NCI-H2227 (cell line): ENCODE measurements around the gene RNGTT.
"Not testable (repeated sequence)": the region's sequence is repeated elsewhere in the genome, so short reads cannot be mapped to it uniquely, and the experiment has no call there.

Source experiments
- DNase-seq: peaks from one replicate; lab custom pipeline; 2025; ENCODE audit not compliant: unreplicated experiment; lab: John Stamatoyannopoulos, UW

Gene RNGTT

DNA sequence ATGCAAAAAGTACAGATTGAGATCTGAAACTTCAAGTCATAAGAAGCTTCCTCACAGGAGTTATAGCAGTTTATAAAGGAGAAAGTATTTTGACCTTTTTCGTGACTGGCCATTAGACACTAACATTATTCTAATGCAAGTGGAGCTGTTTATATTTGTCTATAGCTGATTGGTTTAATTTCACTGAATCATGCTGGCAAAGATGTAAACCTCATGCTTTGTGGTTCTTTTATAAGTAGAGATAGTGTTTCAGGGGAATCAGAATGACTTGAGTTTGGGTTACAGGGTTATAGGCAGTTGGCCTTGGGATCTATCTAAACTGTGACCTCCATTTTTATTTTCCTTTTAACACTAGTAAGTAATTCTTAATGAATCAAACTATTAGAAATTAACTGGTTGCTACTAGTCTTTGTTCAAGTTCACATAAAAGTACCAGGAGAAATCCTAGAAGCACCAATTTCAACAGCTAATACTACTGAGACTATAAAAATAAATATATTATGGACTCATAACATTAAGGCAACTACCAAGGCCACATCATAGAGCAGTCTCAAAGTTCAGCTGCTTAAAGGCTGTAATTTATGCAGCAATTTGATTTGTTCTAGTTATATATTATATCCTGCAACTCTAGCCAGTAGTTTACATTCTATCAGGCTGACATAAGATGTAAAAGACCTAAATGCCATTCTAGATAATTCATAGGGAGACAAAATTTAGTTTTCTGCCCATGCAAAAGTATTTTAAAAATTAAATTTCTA lies 94.0 kb downstream of the RNGTT start:
- DNase-seq, result no peak

DNA sequence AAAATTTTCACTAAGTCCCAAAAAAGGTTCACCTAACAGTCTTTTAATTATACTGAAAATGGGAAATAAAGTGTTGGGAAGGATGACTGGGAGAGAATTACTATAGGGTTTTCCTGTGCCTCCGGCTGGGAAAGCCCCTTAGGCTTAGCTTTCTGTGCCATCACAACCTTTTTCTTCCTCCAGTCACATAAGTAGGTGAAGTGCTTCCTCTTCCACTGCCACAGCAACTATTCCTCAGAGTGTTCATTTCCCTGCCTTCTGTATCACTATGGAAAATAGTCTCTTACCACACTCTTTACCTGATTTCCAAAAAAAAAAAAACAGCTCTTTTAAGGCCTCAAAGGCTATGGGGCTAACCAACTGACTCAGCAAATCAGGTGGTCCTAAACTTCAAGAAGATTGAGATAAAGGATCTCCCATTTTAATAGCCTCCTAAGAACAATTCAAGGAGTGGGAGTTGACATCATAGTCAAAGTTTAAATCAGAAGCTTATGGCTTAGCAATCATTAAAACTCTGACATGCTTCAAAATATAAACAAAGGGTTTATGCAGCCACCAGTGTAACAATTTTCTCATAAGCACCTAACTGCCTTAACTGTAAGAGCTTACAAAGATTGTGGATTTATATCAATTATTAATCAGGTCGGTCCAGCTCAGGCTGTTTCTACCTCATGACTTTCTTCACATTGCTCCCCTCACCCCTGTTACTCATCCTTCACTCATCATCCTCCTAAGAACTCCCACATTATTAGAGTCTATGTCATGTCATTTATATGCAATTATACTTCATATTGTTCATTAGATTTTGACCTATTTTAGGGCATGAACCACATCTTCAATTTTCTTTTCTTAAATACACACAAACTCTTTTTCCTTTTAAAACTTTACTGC lies 95.3 kb downstream of the RNGTT start:
- no peak for DNase-seq

DNA sequence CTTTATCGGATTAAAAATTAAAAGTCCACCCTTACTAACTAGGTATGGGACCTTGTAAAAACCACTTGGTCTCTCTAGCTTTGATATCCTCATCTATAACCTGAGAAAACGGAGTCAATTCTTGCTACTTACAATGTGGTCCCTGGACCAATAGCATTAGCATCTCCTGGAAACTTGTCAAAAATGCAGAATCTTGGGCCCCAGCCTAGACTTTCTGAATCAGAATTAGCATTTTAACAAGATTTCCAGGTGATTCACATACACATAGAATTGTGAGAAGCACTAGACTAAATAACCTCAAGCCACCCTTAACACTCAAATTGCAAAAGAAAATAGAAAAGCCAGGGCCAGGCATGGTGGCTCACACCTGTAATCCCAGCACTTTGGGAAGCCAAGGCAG lies 96.6 kb downstream of the RNGTT start:
- no peak for DNase-seq

DNA sequence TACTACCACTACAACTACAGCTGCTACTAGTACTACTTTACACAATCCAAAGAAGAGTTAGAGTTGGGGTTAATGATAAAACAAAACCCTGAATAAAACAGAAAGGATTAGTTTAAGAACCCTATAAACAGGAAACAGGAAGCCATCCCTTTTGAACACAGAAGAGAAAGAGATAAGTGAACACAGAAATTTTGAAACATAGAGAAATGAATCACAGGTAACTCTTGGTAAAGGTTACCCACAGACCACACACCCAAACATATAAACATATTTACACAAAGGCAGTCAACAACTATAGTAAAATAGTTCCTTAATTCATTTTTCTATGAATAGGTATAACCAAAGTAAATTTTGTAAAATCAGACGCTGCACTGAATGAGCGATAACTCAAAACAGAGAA lies 98.1 kb downstream of the RNGTT start:
- no peak for DNase-seq

DNA sequence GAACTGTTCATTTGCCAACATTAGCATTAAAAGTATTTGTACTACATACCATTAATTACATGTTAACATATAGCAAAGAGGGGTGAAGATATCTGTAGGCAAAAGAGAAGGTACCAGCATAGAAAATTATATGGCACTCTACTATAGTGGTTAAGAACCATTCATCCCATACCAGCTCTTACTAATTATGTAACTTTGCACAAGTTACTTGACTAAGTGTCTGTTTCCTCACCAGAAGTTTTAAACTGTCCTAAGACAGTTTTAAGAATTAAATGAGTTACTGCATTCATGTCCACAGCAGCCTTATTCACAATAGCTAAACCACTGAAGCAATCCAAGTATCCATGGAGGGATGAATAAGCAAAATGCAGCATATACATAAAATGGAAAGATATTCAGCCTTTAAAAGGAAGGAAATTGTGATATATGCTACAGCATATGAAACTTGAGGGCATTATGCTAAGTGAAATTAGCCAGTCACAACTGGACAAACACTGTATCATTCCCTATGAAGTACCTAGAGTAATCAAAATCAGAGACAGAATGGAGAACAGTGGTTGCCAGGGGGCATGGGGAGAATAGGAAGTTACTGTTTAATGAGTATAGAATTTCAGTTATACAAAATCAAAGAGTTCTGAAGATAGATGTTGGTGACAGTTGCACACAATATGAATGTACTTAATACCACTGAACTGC lies 98.9 kb downstream of the RNGTT start:
- DNase-seq, result no peak

DNA sequence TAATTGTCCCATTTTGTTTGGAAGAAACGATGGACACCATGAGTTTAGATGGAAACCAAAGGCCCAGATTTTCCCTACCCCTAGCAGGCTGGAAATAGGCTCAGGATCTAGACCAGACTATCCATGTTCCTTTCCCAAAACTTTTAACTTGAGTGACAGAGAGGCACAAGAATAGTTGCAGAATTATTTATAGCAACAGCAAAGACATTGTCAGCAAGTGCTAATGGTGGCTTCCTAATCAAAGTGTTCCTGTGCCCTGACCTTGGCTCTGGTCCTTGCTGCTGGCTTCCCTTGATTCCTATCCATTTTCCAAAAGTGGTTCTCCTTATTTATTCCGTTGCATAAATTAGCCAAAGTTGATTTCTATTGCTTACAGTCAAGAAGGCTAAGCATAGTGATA lies 103.1 kb downstream of the RNGTT start:
- no peak for DNase-seq

DNA sequence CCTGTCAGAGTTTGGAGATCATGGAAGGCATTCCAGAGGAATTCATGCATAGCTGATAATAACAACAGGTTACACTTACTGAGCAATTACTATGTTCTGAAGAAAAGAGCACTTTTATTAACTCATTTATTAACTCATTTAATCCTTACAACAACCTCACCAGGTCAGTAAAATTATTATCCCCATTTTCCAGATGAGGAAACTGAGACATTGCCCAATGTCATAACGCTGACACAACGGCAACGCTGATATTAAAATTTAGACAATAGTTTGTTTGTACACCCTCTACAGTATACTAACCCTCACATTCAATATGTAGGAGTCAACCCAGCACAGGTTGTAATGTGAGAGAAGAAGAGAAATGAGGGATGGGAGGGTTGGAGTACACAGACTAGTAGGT lies 105.0 kb downstream of the RNGTT start:
- DNase-seq, result no peak

DNA sequence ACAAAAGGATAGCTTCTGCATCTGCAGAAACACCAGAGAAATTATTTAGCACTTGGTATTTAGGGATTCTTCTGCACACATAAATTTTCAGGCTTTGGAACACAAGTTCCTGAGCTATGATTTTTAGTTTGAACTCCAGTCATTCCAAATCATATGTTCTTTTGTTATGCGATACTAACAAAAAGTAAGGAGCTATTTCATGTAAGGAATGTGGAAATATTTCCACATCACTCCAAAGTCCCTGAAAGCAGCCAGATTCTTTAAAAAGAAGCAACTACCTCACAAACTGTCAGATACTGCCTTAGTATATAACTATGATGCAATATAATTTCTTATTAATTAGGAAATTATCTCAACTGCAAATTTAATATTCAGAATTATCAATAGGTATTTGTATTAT lies 106.9 kb downstream of the RNGTT start:
- DNase-seq, result no peak

DNA sequence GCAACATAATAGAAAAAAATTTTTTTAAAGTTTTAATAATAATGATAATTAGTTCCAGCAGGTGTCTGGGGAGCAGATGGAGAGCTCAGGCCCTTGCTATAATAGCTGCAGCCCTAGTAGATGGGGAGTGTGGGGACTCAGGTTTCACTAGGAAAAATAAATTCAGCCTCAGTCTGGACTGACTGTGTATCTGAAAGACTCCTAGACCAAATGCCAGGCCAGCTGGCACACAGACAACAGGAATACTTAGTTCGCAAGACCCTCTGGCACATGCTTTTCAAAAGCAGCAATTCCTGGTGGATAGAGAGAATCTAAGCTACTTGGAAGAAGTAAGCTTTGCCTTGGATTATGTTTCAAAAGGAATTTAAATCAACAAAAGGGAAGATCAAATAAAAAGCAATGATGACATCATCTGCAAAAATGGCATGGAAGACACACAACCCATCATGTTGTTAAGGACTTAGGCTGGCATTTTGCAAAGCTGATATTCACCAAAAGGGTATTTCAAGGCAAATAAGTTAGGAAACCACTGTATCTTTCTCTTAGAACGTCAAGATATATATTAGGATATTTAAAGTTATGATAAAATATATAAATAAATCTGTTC lies 107.8 kb downstream of the RNGTT start:
- no peak for DNase-seq

DNA sequence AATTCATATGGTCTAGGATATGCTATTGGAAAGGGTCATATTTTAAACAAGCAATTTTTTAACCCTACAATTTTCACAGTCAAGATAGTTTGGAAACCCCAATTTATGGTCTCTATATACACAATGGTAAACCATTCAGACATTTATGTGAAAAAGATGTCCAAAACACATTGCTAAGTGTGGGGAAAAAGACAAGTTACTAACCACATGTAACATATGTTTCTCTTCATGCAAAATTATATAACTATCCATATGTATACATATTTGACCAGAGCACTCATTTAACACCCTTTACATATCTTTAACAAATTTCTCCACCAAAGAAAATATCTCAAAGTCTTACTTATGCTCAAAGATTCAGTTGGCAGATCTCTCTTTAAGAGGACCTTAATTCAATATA lies 110.6 kb downstream of the RNGTT start:
- DNase-seq, result no peak

DNA sequence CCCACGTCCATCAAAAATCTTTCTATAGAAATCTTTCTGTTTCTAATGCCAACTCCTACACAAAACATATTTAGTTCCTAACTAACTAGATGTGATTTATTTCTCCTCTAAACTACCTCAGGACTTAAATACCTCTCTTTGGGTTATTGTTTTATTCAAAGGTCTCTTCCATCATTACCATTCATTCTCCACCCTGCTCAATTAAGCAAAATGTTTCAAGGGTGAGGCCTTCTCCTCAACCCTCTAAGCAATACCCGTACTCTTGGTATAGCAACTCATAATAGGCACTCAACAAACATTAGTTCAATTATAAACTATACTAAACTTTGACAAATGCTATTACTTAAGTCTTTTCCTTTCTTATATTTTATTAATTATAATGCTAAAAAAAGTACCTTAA lies 111.4 kb downstream of the RNGTT start:
- no peak for DNase-seq

DNA sequence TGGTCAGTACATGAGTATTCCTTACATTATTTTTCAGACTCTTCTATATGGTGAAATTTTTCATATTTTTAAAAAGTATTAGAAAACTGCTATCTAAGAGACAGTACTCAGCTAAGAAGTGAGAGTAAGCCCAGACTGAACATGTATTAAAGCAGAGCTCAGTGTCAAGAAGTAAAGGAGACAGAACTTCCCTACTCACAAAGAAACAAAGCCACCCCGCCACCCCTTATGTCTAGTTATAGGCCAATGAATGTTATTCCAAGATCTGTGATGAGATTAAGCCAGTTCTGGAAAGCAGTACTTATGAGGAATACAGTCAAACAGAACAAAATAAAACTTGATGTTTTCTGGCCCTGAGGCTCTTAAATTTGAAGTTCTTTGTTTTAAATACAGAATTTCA lies 114.5 kb downstream of the RNGTT start:
- no peak for DNase-seq

DNA sequence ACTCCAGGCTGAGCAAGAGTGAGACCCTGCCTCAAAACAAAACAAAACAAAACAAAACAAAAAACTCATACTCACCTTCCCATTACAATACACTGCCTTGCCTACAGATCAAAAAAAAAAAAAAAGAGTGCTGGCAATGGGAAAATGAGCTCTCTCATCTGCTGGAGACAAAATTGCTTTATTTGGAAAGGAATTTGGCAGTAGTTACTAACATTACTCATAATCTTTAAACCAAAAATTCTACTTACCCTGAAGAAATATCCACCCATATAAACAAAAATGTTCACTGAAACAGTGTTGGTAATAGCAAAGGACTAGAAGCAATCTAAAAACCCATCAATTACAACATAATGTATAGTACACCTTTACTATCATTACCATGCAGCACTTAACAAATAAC lies 120.4 kb downstream of the RNGTT start:
- no peak for DNase-seq

DNA sequence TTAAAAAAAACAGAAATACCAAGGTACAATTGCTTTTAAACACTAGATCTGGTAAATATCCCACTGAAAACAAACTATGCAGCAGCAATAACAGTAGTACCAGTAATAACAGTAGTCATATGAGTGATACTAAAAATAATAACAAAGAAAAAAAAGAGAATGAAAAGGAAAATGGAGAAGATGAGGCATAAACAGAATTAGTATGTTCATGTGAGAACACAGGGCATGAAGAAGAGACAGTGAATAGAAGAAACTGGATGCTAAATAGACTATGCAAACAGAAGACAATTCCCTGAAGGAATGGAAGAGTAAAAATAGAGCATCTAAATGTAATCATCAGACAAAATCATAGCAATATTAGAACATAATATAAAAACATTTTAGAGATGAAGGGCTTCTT lies 121.1 kb downstream of the RNGTT start:
- no peak for DNase-seq

DNA sequence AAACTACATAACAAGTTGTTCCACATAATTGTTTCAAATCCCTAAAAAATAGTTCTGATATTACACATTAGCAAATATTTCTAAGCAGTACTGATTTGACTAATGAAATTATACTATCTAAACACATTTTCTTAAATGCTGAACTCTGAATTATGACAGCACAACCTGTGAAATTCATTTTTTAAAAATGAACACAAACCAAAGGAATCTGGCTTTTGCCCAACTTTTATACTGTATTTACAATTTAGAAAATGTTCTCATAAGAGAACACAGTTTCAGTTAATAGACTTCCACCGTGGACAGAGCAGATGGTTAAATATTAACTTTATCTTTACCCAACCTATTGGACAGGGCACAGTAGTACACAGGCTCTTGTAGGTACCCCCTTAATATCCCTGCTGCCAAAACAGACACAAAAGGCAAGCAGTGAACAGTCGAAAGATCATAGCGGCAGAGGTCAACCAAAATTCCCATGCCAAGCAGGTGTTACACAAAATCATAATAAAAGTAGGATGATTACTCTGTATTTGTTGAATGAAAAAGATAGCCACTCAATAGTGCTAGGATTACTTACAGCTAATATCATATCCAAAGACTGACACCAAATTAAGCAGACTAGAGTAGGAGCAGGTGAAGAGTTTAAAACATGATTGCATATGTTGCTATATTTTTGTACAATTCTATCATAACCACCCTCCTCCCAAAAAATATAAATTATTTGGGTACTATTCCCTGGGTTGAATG lies 122.5 kb downstream of the RNGTT start:
- DNase-seq, result no peak

DNA sequence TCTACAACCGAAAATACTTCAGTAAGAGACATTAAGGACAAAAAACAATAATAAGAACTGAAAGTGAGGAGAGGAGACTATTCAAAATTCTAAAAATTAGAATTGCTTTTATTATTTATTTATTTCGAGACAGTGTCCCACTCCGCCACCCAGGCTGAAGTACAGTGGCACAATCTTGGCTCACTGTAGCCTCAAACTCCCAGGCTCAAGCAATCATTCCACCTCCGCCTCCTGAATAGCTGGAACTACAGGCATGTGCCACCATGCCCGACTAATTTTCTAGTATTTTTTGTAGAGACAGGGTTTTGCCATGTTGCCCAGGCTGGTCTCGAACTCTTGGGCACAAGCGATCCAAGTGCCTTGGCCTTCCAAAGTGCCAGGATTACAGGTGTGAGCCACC lies 123.1 kb downstream of the RNGTT start:
- no peak for DNase-seq

DNA sequence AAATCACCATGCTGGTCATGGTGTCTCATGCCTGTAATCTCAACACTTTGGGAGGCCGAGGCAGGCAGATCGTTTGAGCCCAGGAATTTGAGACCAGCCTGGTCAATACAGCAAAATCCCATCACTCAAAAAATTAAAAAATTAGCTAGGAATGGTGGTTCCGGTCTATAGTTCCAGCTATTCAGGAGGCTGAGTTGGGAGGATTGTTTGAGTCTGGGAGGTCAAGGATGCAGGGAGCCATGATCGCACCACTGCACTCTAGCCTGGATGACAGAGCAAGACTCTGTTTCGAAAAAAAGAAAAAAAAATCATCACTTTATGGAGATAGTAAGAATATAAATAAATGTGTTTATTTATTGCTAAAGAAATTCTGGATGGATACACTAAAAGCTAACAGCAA lies 124.1 kb downstream of the RNGTT start:
- no peak for DNase-seq

DNA sequence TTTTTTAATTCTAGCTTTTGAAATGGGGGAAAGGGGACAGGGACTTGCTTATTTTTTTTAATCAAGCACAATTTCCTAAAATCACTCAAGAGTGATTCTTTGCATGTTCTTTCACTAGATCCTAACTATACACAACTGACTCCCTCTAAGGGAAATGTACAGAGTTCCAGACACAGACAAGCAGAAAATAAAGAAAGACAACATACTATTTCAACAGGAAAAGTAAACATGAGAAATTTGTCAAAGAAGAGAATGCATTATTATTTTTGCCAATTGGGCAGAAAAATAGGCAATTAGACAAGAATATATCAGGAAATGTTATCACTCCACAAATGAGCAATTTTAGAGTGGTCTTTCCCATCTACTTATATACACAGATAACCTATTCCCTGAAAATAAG lies 128.2 kb downstream of the RNGTT start:
- DNase-seq, result no peak

DNA sequence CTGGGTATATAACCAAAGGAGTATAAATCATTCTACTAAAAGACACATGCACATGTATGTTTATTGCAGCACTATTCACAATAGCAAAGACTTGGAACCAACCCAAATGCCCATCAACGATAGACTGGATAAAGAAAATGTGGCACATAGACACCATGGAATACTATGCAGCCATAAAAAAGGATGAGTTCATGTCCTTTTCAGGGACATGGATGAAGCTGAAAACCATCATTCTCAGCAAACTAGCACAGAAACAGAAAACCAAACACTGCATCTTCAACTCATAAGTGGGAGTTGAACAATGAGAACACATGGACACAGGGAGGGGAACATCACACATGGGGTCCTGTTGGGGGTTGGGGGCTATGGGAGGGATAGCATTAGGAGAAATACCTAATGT lies 130.3 kb downstream of the RNGTT start:
- DNase-seq, result not testable (repeated sequence)

DNA sequence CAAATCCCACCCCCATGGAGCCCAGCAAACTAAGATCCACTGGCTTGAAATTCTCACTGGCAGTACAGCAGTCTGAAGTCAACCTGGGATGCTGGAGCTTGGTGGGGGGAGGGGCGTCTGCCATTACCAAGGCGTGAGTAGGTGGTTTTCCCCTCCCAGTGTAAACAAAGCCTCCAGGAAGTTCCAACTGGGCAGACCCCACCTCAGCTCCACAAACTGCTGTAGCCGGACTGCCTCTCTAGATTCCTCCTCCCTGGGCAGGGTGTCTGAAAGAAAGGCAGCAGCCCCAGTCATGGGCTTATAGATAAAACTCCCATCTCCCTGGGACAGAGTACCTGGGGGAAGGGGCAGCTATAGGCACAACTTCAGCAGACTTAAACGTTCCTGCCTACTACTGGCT lies 135.8 kb downstream of the RNGTT start:
- not testable (repeated sequence) for DNase-seq

DNA sequence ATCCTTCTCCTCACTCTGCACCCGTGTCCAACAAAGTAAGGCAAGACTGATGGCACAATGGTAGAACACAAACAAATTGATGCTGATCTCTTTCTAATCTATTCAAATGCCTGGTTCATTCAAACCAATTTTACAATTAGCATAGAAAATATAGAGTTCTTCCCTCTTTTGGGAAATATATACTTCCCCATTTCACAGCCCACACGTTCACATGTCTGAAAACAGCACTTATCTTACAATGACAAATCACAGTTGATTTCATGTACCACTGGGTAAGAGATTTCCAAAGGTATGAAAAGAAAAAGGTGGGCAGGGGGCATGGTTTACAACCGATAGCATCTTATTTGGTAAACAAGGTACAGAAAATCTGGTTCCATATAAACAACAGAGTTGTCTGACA lies 137.6 kb downstream of the RNGTT start:
- DNase-seq, result no peak
